ENCODE measurements around the gene SAV1. TPM values are rescaled to one million over a fixed set of nuclear protein-coding genes. Genes with fewer than 3 reads are reported as not detected.

The SAV1 gene
- total and polyA plus RNA-seq, 2 experiments from 2014 or later, result 18.6 to 34.4 TPM

- Histone ChIP-seq H3K27ac (no peak overlapping the region), H3K4me3 (no peak overlapping the region), H3K9me3 (ENCODE audit: low read depth) (no peaks in the 10 kb centered on the region), H3K4me1 (ENCODE audit: low read depth) (no peaks in the 10 kb centered on the region), H3K27me3 (no peaks in the 10 kb centered on the region), H3K36me3 (no peaks in the 10 kb centered on the region)
- TF ChIP-seq CTCF (IDR thresholded peaks at IDR 0.05; ENCODE audit: low read depth, low read length), result no peak
- DNase-seq (ENCODE audit: low read depth in 1 of 2, low spot score in 1 of 2), result no peak
Measured at GRCh38 chr14:50615552-50615951, 52.6 kb downstream of the SAV1 start.

DNA sequence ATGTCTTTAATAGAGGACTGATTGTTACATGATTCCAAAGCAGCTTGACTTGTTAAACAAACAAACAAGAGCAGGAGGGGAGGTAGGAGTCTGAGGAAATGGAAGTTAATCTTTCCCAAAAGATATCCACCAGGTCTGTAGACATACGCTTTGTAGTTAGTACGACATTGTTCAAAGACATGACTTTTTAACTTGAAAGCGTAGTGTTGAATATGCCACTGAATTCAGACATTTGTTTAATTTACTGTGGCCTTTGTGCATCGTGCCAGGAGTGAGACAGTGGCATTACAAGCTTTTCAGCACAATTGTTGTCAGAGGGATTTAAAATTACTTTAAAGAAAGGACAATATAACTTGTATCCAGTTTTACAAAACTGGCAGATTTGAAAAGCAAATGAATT lies 53.0 kb downstream of the SAV1 start:
- no peaks in the 10 kb centered on the region for H3K36me3 ChIP-seq
- H3K9me3 ChIP-seq (ENCODE audit: low read depth), result no peaks in the 10 kb centered on the region
- TF ChIP-seq CTCF (IDR thresholded peaks at IDR 0.05; ENCODE audit: low read depth, low read length), result no peak
- H3K4me1 ChIP-seq (ENCODE audit: low read depth), result no peaks in the 10 kb centered on the region
- no peak overlapping the region for H3K4me3 ChIP-seq
- no peak overlapping the region for H3K27ac ChIP-seq
- no peaks in the 10 kb centered on the region for H3K27me3 ChIP-seq
- DNase-seq (ENCODE audit: low read depth in 1 of 2, low spot score in 1 of 2), result no peak

DNA sequence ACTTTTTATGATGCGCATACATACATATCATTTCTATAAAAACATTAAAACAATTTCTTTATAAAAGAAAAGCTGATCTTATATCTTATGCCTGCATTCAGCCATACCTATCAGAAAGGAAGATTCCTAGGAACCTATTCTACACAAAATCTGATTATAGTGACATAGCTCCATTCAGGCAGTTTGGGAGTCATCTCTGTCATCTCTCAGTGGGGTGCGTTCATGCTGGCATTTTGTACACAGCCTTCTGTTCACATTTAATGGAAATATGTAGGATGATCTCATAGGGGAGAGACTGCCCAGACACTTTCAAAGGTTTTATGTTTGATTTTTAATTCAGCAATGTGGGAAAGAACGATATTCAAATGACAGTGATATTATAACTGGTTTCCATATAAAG lies 55.3 kb downstream of the SAV1 start:
- H3K27ac ChIP-seq, result no peak overlapping the region
- H3K4me1 ChIP-seq (ENCODE audit: low read depth), result no peaks in the 10 kb centered on the region
- no peaks in the 10 kb centered on the region for H3K36me3 ChIP-seq
- no peaks in the 10 kb centered on the region for H3K9me3 ChIP-seq (ENCODE audit: low read depth)
- no peak overlapping the region for H3K4me3 ChIP-seq
- TF ChIP-seq CTCF (IDR thresholded peaks at IDR 0.05; ENCODE audit: low read depth, low read length), result no peak
- no peak for DNase-seq (ENCODE audit: low read depth in 1 of 2, low spot score in 1 of 2)
- no peaks in the 10 kb centered on the region for H3K27me3 ChIP-seq

DNA sequence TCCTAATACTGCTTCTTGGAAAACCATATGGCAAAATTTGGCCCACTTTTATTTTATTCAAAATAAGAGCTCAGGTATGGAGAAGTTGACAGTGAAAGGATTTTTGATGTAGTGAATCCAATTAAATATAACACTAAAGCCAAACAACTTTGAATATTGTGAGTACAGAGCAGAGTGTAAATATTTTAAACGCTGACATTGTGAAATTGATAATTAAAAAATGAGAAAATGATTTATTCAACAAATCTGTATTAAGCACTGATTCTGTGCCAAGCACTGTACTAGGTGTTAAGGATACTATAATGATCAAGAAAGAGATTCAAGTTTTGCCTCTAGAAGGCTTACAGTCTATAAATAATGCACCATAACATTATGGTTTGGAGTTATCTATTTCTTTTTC lies 57.6 kb downstream of the SAV1 start:
- Histone ChIP-seq H3K4me3 (no peak overlapping the region), H3K27me3 (no peaks in the 10 kb centered on the region), H3K27ac (no peak overlapping the region), H3K9me3 (ENCODE audit: low read depth) (no peaks in the 10 kb centered on the region), H3K36me3 (no peaks in the 10 kb centered on the region), H3K4me1 (ENCODE audit: low read depth) (no peaks in the 10 kb centered on the region)
- DNase-seq (ENCODE audit: low read depth in 1 of 2, low spot score in 1 of 2), result no peak
- no peak for TF ChIP-seq CTCF (IDR thresholded peaks at IDR 0.05; ENCODE audit: low read depth, low read length)

DNA sequence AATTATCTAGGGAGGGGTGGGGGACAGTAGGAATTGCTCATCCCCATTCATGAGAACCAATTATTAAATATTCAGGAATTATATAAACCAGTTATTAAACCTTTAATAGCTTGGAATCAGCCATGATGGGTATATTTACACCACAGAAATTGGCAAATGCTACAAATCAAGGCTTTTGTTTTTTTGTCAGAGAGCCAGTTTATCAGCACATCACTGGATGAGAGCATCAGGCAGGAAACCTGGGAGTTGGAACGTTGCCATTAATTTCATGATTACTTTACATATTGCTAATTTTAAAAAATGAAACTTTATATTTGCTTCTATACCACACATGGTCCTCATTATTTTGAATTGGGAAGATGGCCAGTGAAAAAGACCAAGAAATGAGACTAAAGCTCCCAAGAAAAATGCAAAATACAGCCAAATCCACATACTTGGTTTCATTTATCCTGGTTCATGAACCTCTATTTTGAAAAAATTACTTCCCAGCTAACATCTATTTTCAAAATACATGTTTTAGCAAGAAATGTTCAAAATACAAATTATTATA lies 59.7 kb downstream of the SAV1 start:
- no peak for DNase-seq (ENCODE audit: low read depth in 1 of 2, low spot score in 1 of 2)
- no peak overlapping the region for H3K4me3 ChIP-seq
- H3K27ac ChIP-seq, result no peak overlapping the region
- no peaks in the 10 kb centered on the region for H3K4me1 ChIP-seq (ENCODE audit: low read depth)
- no peaks in the 10 kb centered on the region for H3K27me3 ChIP-seq
- H3K36me3 ChIP-seq, result no peaks in the 10 kb centered on the region
- no peak for TF ChIP-seq CTCF (IDR thresholded peaks at IDR 0.05; ENCODE audit: low read depth, low read length)
- H3K9me3 ChIP-seq (ENCODE audit: low read depth), result no peaks in the 10 kb centered on the region

DNA sequence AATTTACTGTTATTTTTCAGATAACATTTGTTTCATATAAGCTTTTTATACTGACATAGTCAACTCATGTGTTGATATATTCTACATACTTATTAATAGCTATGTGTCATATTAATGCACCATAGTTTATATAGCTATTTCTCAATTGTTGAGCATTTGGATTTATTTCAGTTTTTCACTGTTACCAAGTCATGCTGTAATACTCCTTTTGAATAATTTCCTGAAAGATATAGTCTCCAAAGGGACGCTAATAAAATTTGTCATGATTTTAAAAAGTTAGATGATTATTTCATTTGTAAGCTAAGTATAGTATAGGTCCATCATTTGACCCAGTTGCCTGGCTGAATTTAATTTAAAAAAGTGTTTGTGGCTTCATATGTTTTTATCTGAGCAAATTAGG lies 60.3 kb downstream of the SAV1 start:
- Histone ChIP-seq H3K4me1 (ENCODE audit: low read depth) (peaks cover under 1% of the 10 kb centered on the region), H3K36me3 (no peaks in the 10 kb centered on the region), H3K27ac (no peak overlapping the region), H3K27me3 (no peaks in the 10 kb centered on the region), H3K9me3 (ENCODE audit: low read depth) (no peaks in the 10 kb centered on the region), H3K4me3 (no peak overlapping the region)
- DNase-seq (ENCODE audit: low read depth in 1 of 2, low spot score in 1 of 2), result no peak
- no peak for TF ChIP-seq CTCF (IDR thresholded peaks at IDR 0.05; ENCODE audit: low read depth, low read length)
